Measurements from ENCODE around the gene PTPN2. TPM values are rescaled to one million over a fixed set of nuclear protein-coding genes. Genes with fewer than 3 reads are reported as not detected.
"Not testable (repeated sequence)": the region's sequence is repeated elsewhere in the genome, so short reads cannot be mapped to it uniquely, and the experiment has no call there.

Gene PTPN2
- total RNA-seq, 1 experiment from 2014 or later: 46.9 TPM

DNA sequence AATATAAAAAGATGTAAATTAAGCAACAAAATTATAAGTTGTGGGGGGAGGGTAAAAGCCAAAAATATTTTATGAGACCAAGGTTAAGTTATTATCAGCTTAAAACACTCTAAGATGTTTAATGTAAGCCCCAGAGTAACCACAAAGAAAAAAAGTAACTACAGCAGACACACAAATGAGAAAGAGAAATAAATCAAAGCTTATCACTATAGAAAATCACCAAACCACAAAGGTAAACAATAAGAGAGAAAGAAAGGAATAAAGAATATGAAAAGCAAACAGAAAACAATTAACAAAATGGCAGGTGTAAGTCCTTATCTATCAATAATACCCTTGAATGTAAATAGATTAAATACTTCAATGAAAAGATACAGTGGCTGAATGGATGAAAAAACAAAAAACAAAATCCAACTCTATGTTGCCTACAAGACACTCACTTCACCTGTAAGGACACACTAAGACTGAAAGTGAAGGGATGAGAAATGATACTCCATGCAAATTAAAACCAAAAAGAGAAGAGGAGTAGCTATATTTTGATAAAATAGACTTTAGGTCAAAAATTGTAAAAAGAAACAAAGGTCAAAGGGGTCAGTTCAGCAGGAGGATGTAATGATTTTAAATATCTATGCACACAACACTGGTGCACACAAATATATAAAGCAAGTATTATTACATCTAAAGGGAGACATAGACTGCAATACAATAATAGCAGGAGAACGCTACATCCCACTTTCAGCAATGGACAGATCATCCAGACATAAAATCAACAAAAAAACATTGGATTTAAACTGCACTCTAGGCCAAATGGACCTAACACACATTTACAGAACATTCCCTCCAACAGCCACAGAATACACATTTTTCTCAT is 80.7 kb downstream of the PTPN2 start:
- no peaks in the 10 kb centered on the region; the same call in 1 of the 2 replicates for H3K36me3 ChIP-seq (replicated peaks; ENCODE audit: control insufficient read depth, insufficient read depth, low read length)
- DNase-seq: no peak
- no peaks in the 10 kb centered on the region for H3K27me3 ChIP-seq (ENCODE audit: control insufficient read depth, insufficient read depth, low read length)
- H3K4me3 ChIP-seq (ENCODE audit: insufficient read depth, low read depth, low read length): no peak overlapping the region

DNA sequence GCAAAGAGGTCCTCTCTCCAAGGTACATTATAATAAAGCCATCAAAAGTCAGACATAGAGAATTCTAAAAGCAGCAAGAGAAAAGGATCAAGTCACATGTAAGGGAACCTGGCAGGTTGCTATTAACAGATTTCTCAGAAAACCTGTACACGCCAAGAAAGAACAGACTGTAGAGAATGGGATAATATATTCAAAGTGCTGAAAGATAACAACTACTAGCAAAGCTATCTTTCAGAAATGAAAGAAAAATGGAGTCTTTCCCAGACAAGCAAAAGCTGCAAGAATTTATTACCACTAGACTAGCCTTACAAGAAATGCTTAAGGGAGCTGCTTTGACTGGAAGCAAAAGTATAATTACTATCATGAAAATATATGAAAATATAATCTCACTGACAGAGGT is 81.5 kb downstream of the PTPN2 start:
- no peak for DNase-seq

DNA sequence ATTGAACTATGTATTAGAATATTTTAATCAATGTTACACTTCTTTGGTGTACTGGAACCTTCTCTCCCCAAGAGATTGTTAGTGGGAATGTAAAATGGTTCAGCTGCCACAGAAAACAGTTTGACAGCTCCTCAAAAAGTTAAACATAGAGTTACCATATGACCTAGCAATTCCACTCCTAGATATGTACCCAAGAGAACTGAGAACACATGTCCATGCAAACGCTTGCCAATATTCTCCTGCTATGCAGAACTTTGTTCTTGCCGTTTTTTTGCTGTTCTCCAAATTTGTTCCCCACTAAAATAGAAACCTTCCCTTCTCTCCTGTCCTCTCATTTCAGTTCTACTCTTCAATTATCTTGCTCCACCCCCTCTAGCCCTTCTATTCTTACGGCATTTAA is 87.6 kb downstream of the PTPN2 start:
- no peak for DNase-seq
- no peak overlapping the region for H3K4me3 ChIP-seq (ENCODE audit: insufficient read depth, low read depth, low read length)
- no peaks in the 10 kb centered on the region for H3K27me3 ChIP-seq (ENCODE audit: control insufficient read depth, insufficient read depth, low read length)
- no peaks in the 10 kb centered on the region; the same call in none of the 2 replicates for H3K36me3 ChIP-seq (replicated peaks; ENCODE audit: control insufficient read depth, insufficient read depth, low read length)

More for the DNA sequence above, 81.5 kb downstream of the PTPN2 start:
- no peak overlapping the region for H3K4me3 ChIP-seq (ENCODE audit: insufficient read depth, low read depth, low read length)
- H3K27me3 ChIP-seq (ENCODE audit: control insufficient read depth, insufficient read depth, low read length): no peaks in the 10 kb centered on the region
- H3K36me3 ChIP-seq (replicated peaks; ENCODE audit: control insufficient read depth, insufficient read depth, low read length): no peaks in the 10 kb centered on the region; the same call in 1 of the 2 replicates

DNA sequence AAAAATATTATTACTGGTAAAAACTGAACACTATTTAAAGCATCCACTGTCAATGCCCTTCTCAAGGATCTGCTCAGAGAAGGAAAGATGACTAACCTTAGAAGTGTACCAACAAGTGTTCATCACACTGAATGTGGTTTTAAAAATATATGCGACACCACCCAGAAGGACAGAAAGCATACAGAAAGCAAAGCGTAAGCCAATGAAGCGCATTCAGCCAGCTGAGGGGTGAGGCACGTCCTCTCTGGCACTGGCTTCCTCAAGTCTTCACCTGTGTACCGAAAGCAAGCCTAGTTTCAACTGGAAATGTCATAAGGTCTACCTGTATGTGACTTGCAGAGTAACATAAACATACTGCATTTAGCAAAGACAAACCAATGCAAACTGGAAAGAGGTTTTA is 92.4 kb downstream of the PTPN2 start:
- DNase-seq: no peak
- H3K36me3 ChIP-seq (replicated peaks; ENCODE audit: control insufficient read depth, insufficient read depth, low read length): no peaks in the 10 kb centered on the region; the same call in 1 of the 2 replicates
- no peak overlapping the region for H3K4me3 ChIP-seq (ENCODE audit: insufficient read depth, low read depth, low read length)
- H3K27me3 ChIP-seq (ENCODE audit: control insufficient read depth, insufficient read depth, low read length): no peaks in the 10 kb centered on the region

- DNase-seq: no peak
- no peaks in the 10 kb centered on the region for H3K36me3 ChIP-seq (replicated peaks; ENCODE audit: control insufficient read depth, insufficient read depth, low read length)
- H3K4me3 ChIP-seq (ENCODE audit: insufficient read depth, low read depth, low read length): no peak overlapping the region
- H3K27me3 ChIP-seq (ENCODE audit: control insufficient read depth, insufficient read depth, low read length): no peaks in the 10 kb centered on the region
These were observed 97.4 kb downstream of the PTPN2 start for GRCh38 chr18:12786669-12787068.

DNA sequence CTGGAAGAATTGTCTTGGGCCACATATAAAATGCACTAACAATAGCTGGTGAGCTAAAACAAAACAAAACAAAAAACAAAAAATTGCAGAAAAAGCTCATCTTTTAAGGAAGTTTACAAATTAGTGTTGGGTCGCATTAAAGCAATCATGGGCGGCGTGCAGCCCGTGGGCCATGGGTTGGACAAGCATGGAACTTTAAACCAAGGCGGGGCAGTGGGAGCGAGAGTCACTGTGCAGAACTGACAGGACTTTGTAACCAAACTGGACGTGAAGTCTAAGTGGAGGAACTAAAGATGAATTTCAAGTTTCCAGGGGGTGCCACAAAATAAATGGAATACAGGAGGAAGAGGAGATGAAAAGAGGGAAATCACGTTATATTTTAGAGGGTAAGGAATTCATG is 100.5 kb downstream of the PTPN2 start:
- Histone ChIP-seq H3K36me3 (replicated peaks; ENCODE audit: control insufficient read depth, insufficient read depth, low read length) (no peaks in the 10 kb centered on the region), H3K4me3 (ENCODE audit: insufficient read depth, low read depth, low read length) (no peak overlapping the region), H3K27me3 (ENCODE audit: control insufficient read depth, insufficient read depth, low read length) (no peaks in the 10 kb centered on the region)
- DNase-seq: no peak

DNA sequence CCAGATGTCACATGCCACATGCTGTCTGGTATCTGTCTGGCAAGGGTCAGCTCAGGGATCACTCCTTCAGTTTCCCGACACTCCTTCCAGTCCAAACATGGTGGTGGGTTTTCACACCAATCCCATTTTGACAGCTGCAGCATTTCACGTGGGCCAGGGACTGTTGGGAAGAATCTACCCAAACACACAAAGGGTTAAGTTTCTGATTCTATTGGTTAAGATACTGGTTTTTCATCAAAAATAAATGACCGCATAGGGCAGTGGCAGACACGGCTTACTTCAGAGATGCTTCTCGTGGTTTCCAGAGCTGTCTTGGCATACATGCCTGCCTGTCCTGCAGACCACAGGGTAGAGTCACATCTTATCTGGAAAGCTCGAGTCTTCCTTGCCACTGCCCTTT is 101.5 kb downstream of the PTPN2 start:
- H3K27me3 ChIP-seq (ENCODE audit: control insufficient read depth, insufficient read depth, low read length): peaks cover 3% of the 10 kb centered on the region; the same call in 1 of the 2 replicates
- H3K36me3 ChIP-seq (replicated peaks; ENCODE audit: control insufficient read depth, insufficient read depth, low read length): no peaks in the 10 kb centered on the region
- no peak for DNase-seq
- H3K4me3 ChIP-seq (ENCODE audit: insufficient read depth, low read depth, low read length): no peak overlapping the region

DNA sequence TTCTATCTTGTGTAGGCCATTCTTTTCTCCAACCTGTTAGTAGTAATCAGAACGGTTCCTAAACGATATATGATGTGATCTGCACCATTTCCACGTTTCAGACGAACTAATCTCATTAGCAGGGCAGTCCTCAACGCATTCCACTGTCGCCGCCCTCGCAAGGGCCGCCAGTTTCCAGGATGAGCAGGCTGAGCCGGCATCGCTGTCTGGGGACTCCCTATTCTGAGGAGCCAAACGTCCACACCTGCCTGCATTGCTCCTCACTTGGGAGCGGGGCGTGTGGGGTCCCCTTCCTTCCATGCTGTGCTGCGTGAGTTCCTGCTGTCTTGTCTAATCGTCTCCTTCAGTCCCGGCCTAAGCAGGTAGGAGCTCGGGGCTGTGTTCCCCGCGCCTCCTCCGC is 104.6 kb downstream of the PTPN2 start:
- Histone ChIP-seq H3K27me3 (ENCODE audit: control insufficient read depth, insufficient read depth, low read length) (peaks cover 3% of the 10 kb centered on the region; the same call in 1 of the 2 replicates), H3K4me3 (ENCODE audit: insufficient read depth, low read depth, low read length) (no peak overlapping the region), H3K36me3 (replicated peaks; ENCODE audit: control insufficient read depth, insufficient read depth, low read length) (no peaks in the 10 kb centered on the region)
- DNase-seq: peak; percentile 24

DNA sequence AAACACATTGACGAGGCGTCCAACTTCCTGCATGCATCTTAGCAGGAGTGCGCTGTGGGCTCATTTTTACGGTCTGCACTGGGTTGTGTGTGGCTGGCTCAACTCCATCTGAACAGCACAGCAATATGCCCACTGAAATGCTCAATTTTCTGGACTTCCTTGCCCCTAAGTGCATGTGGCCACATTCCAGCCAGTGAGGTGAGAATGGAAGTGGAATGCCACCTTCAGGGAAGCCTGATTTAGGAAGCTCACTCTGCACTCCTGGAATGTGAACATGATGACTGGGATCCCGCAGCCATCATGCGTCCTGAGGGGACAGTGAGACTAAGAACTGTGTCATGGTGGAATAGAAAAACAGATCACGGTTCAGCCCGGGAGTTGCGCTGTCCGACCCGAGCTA is 105.0 kb downstream of the PTPN2 start:
- Histone ChIP-seq H3K4me3 (ENCODE audit: insufficient read depth, low read depth, low read length) (no peak overlapping the region), H3K36me3 (replicated peaks; ENCODE audit: control insufficient read depth, insufficient read depth, low read length) (no peaks in the 10 kb centered on the region), H3K27me3 (ENCODE audit: control insufficient read depth, insufficient read depth, low read length) (peaks cover 3% of the 10 kb centered on the region; the same call in 1 of the 2 replicates)
- DNase-seq: no peak

- peaks cover 3% of the 10 kb centered on the region; the same call in 1 of the 2 replicates for H3K27me3 ChIP-seq (ENCODE audit: control insufficient read depth, insufficient read depth, low read length)
- DNase-seq: peak; percentile 45
- peak overlapping the region; percentile 32; the same call in 1 of the 2 replicates for H3K4me3 ChIP-seq (ENCODE audit: insufficient read depth, low read depth, low read length)
- no peaks in the 10 kb centered on the region for H3K36me3 ChIP-seq (replicated peaks; ENCODE audit: control insufficient read depth, insufficient read depth, low read length)
These were observed 106.5 kb downstream of the PTPN2 start for GRCh38 chr18:12777500-12777944.

DNA sequence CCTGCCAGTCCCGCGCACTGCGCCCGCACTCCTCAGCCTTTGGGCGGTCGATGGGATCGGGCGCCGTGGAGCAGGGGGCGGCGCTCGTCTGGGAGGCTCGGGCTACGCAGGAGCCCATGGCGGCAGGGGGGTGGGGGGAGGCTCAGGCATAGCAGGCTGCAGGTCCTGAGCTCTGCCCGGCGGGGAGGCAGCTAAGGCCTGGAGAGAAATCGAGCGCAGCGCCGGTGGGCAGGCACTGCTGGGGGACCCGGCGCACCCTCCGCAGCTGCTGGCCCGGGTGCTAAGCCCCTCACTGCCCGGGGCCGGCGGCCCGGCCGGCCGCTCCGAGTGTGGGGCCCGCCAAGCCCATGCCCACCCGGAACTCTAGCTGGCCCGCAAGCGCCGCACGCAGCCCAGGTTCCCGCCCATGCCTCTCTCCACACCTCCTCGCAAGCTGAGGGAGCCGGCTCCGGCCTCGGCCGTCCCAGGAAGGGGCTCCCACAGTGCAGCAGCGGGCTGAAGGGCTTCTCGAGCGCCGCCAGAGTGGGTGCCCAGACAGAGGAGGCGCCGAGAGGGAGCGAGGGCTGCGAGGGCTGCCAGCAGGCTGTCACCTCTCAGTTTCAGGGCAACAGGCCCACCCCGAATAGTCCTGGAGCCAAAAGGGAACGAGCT is 107.1 kb downstream of the PTPN2 start:
- H3K4me3 ChIP-seq (ENCODE audit: insufficient read depth, low read depth, low read length): peak overlapping the region; percentile 32; the same call in 1 of the 2 replicates
- peaks cover 3% of the 10 kb centered on the region; the same call in 1 of the 2 replicates for H3K27me3 ChIP-seq (ENCODE audit: control insufficient read depth, insufficient read depth, low read length)
- no peak for DNase-seq
- no peaks in the 10 kb centered on the region for H3K36me3 ChIP-seq (replicated peaks; ENCODE audit: control insufficient read depth, insufficient read depth, low read length)

GRCh38 chr18:12776415-12776814 is 107.6 kb downstream of the PTPN2 start:
- H3K36me3 ChIP-seq (replicated peaks; ENCODE audit: control insufficient read depth, insufficient read depth, low read length); H3K4me3 ChIP-seq (ENCODE audit: insufficient read depth, low read depth, low read length); H3K27me3 ChIP-seq (ENCODE audit: control insufficient read depth, insufficient read depth, low read length); DNase-seq: not testable (repeated sequence)

- no peak overlapping the region for H3K4me3 ChIP-seq (ENCODE audit: insufficient read depth, low read depth, low read length)
- H3K27me3 ChIP-seq (ENCODE audit: control insufficient read depth, insufficient read depth, low read length): peaks cover 3% of the 10 kb centered on the region; the same call in 1 of the 2 replicates
- no peak for DNase-seq
- no peaks in the 10 kb centered on the region for H3K36me3 ChIP-seq (replicated peaks; ENCODE audit: control insufficient read depth, insufficient read depth, low read length)
These were observed 109.1 kb downstream of the PTPN2 start for GRCh38 chr18:12774982-12775381.

- H3K36me3 ChIP-seq (replicated peaks; ENCODE audit: control insufficient read depth, insufficient read depth, low read length): no peaks in the 10 kb centered on the region
- no peak for DNase-seq
- H3K27me3 ChIP-seq (ENCODE audit: control insufficient read depth, insufficient read depth, low read length): peaks cover 3% of the 10 kb centered on the region; the same call in 1 of the 2 replicates
- H3K4me3 ChIP-seq (ENCODE audit: insufficient read depth, low read depth, low read length): no peak overlapping the region
These were observed 110.7 kb downstream of the PTPN2 start for GRCh38 chr18:12773369-12773768.

- DNase-seq: no peak
- no peaks in the 10 kb centered on the region for H3K36me3 ChIP-seq (replicated peaks; ENCODE audit: control insufficient read depth, insufficient read depth, low read length)
These were observed 111.9 kb downstream of the PTPN2 start for GRCh38 chr18:12772111-12772510.

More at GRCh38 chr18:12772111-12772510, 111.9 kb downstream of the PTPN2 start:
- Histone ChIP-seq H3K27me3 (ENCODE audit: control insufficient read depth, insufficient read depth, low read length) (no peaks in the 10 kb centered on the region), H3K4me3 (ENCODE audit: insufficient read depth, low read depth, low read length) (no peak overlapping the region)

Measured in H7 (cell line).